HFFc6 (cell line): ENCODE measurements around the gene RSU1. TPM values are rescaled to one million over a fixed set of nuclear protein-coding genes. Genes with fewer than 3 reads are reported as not detected.
A peak's percentile ranks its signal among the peaks of the same experiment; 100 is the strongest.
"Not testable (repeated sequence)": the region's sequence is repeated elsewhere in the genome, so short reads cannot be mapped to it uniquely, and the experiment has no call there.

Source experiments
- DNase-seq: peaks from one replicate; pipeline ENCODE4 v3.0.0-alpha.2; 2018
- H3K27ac Mint-ChIP-seq: 2 replicates; pipeline ENCODE4 v1.8.0; 2020; ENCODE audit warnings: mild to moderate bottlenecking, mixed read lengths
- H3K27me3 Mint-ChIP-seq: 2 replicates; pipeline ENCODE4 v1.8.0; 2021; ENCODE audit warnings: mild to moderate bottlenecking, moderate library complexity, mixed read lengths; ENCODE audit not compliant: insufficient read depth
- H3K36me3 Mint-ChIP-seq: 2 replicates; pipeline ENCODE4 v1.8.0; 2021; ENCODE audit warnings: low read depth, mixed read lengths
- H3K4me1 Mint-ChIP-seq: 2 replicates; pipeline ENCODE4 v1.8.0; 2020; ENCODE audit warnings: low read depth, mixed read lengths
- H3K4me3 Mint-ChIP-seq: 2 replicates; pipeline ENCODE4 v1.8.0; 2020; ENCODE audit warnings: mild to moderate bottlenecking, moderate library complexity, mixed read lengths
- H3K9me3 Mint-ChIP-seq: 2 replicates; pipeline ENCODE4 v1.8.0; 2020; ENCODE audit warnings: mild to moderate bottlenecking, mixed read lengths
- total RNA-seq, 6 experiments: library from RNA; stranded (reverse); fragmentation: NEBNext Ultra II Directional; extraction: Animal tissue kit (Norgen Biotek cat#: 25700); gene quantifications; 2 replicates in 1 of 6; 3 replicates in 5 of 6; pipeline ENCODE4 v1.2.3, GENCODE V29; 2021
- TF ChIP-seq, protein P1 (sequence below): fragments of 200-600 bp; sonication (generic); IDR thresholded peaks from 2 replicates; pipeline ENCODE4 v1.5.0; 2021; ENCODE audit warnings: antibody characterized with exemption, mild to moderate bottlenecking

The RSU1 gene
- total RNA-seq, 6 experiments from 2014 or later: 182 to 239 (median 205) TPM

DNA sequence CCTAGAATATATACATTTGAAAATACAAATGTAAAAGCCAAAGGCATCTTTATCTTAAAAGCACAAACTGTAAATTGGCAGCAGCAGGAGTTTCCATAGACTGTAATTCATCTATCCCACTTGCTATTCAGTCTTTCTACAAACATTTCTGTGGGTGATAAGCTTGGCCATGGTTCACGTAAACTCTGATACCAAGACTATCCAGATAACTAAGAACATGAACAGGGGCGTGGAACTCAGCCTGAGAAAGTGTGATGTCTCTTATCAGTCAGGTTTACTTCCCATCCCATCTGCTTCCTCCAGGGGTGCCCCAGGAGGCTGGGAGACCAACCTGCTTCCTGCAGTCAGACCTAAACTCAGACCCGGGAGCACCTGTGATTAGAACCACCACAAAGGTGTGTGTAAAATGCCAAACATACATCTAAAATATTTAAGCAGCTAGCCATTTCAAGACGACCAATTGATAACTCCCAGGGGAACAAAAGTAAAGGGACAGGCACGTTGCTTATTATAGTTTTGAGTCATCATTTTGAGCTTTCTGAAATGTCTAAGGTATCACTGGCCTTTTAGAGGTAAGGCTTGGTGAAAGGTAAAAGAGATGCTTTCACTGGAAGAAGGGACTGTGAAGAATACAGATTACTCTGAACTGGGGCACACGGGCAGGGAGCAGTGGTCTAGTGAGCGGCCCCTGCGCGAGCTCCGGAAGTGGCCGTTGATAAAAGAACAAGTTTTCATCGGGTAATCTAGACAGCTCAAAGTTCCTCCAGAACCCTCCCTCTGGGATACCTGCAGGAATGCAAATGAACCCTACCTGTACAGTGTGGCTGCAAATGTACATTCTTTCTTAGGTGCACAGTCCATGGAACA is 51.5 kb downstream of the RSU1 start:
- no peak overlapping the region for H3K4me3 Mint-ChIP-seq
- H3K9me3 Mint-ChIP-seq: no peaks in the 10 kb centered on the region
- no peak overlapping the region for H3K27ac Mint-ChIP-seq
- TF ChIP-seq, protein P1, sequence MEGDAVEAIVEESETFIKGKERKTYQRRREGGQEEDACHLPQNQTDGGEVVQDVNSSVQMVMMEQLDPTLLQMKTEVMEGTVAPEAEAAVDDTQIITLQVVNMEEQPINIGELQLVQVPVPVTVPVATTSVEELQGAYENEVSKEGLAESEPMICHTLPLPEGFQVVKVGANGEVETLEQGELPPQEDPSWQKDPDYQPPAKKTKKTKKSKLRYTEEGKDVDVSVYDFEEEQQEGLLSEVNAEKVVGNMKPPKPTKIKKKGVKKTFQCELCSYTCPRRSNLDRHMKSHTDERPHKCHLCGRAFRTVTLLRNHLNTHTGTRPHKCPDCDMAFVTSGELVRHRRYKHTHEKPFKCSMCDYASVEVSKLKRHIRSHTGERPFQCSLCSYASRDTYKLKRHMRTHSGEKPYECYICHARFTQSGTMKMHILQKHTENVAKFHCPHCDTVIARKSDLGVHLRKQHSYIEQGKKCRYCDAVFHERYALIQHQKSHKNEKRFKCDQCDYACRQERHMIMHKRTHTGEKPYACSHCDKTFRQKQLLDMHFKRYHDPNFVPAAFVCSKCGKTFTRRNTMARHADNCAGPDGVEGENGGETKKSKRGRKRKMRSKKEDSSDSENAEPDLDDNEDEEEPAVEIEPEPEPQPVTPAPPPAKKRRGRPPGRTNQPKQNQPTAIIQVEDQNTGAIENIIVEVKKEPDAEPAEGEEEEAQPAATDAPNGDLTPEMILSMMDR: no peak
- 0 out of 2 replicates have a peak, but pooled peaks cover 3% of the 10 kb centered on the region for H3K4me1 Mint-ChIP-seq
- H3K27me3 Mint-ChIP-seq: no peaks in the 10 kb centered on the region
- no peak for DNase-seq
- peaks cover 12% of the 10 kb centered on the region; the same call in 1 of the 2 replicates for H3K36me3 Mint-ChIP-seq

DNA sequence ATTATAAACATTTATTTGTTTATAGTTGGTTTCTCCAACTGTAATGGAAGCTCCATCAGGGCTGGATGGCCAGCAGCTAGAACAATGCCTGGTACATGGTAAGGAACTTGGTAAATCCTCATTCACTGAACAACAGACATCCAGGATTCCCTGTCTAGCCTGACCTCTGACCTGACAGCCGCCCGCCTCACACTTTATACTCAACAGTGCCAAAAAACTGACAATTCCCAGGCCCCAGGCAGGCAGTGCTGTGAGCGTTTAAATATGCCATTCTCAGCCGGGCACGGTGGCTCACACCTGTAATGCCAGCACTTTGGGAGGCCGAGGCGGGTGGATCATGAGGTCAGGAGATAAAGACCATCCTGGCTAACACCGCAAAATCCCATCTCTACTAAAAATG is 55.9 kb downstream of the RSU1 start:
- Mint-ChIP-seq H3K27ac (no peak overlapping the region), H3K36me3 (peaks cover 27% of the 10 kb centered on the region), H3K27me3 (no peaks in the 10 kb centered on the region; the same call in 1 of the 2 replicates), H3K9me3 (no peaks in the 10 kb centered on the region), H3K4me3 (no peak overlapping the region), H3K4me1 (peaks cover 6% of the 10 kb centered on the region)
- no peak for DNase-seq
- TF ChIP-seq, protein P1: no peak

DNA sequence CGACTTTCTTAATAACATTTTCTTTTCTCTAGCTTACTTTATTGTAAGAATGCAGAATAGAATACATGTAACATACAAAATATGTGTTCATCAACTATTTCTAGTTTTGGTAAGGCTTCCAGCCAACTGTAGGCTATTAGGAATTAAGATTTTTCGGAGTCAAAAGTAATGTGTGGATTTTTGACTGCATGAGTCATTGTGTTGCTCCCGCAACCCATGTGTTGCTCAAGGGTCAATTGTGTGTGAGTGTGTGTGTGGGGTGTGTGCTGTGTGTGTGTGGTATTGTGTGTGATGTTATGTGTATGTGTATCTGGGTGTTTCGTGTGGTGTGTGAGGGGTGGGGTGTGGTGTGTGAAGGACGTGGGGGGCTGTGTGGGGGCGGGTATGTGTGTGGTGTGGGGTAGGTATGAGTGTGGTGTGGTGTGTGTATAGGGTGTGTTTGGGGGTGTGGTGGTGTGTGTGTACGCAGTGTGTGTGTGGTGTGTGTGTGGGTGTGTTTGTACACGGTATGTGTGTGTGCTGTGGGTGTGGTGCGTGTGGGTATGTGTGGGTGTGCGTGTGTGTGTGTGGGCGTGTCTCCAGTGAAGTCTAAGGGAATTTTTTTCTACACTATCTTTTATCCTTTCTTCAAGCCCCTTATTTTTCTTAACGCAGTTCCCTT is 60.5 kb downstream of the RSU1 start:
- no peaks in the 10 kb centered on the region for H3K9me3 Mint-ChIP-seq
- no peak overlapping the region for H3K4me3 Mint-ChIP-seq
- H3K36me3 Mint-ChIP-seq: peaks cover 17% of the 10 kb centered on the region
- no peaks in the 10 kb centered on the region; the same call in 1 of the 2 replicates for H3K27me3 Mint-ChIP-seq
- TF ChIP-seq, protein P1: no peak
- DNase-seq: peak; percentile 46
- peaks cover 13% of the 10 kb centered on the region for H3K4me1 Mint-ChIP-seq
- peak overlapping the region; percentile 74 for H3K27ac Mint-ChIP-seq

DNA sequence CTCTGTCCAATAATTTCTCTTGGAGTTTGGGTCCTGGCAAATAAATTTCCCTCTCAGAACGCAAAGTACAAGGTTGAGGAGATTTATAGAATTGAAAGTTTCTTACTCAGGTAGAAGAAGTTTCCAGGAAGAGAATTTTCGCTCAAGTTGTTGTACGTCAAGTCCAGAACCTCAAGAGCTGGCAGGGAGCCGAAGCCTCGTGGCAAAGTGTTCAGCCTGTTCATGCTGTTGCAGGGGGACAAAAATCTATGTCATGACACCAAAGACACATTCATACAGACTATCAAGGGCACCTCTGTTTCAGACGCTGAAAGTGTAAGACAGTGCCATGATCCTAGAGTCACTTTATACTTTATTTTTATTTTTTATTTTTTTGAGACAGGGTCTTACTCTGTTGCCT is 62.5 kb downstream of the RSU1 start:
- Mint-ChIP-seq H3K36me3 (peaks cover 19% of the 10 kb centered on the region), H3K9me3 (no peaks in the 10 kb centered on the region), H3K4me3 (no peak overlapping the region), H3K27ac (no peak overlapping the region), H3K27me3 (no peaks in the 10 kb centered on the region; the same call in 1 of the 2 replicates), H3K4me1 (peaks cover 13% of the 10 kb centered on the region)
- no peak for DNase-seq
- TF ChIP-seq, protein P1: no peak

- peaks cover 24% of the 10 kb centered on the region for H3K36me3 Mint-ChIP-seq
- peaks cover 13% of the 10 kb centered on the region for H3K4me1 Mint-ChIP-seq
- not testable (repeated sequence) for DNase-seq, H3K4me3 Mint-ChIP-seq, H3K9me3 Mint-ChIP-seq, H3K27me3 Mint-ChIP-seq, H3K27ac Mint-ChIP-seq
Observed at GRCh38 chr10:16752849-16753248, 64.4 kb downstream of the RSU1 start.

- Mint-ChIP-seq H3K27ac (no peak overlapping the region), H3K4me1 (peaks cover 13% of the 10 kb centered on the region), H3K36me3 (peaks cover 18% of the 10 kb centered on the region), H3K4me3 (no peak overlapping the region), H3K9me3 (no peaks in the 10 kb centered on the region), H3K27me3 (peaks cover 1% of the 10 kb centered on the region)
- TF ChIP-seq, protein P1: no peak
- no peak for DNase-seq
Observed at GRCh38 chr10:16752099-16752498, 65.1 kb downstream of the RSU1 start.
